ENCODE measurements around the gene MAGI1. TPM values are rescaled to one million over a fixed set of nuclear protein-coding genes. Genes with fewer than 3 reads are reported as not detected.

MAGI1 gene
- polyA plus RNA-seq, 3 donors: not detected

DNA sequence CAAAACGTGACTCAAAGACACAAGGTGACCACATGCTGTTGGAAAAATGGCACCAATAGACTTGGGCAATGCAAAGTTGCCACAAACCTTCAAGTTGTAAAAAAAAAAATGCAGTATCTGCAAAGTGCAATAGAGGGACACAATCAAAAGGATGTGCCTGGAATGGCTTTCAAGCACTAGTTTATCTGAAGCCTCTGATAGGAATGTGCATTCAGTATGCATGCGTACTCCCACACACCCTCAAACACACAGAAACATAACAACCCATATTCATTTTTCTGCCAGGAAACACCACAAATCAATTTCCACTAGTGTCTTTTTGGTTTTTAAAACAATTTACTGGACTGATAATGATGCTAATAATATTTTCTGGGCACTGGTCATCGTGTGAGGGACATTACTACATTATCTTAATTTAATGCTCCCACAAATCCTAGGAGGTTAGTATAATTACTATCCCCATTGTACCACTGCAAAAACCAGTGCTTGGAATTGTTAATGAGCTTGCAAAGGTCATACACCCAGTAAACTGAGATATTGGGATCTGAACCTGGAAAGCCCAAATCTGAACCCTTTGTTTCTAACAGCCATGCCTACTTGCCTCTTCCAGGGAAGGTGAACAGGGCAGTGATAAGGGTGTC, 298.7 kb downstream of the MAGI1 start:
- no peak for DNase-seq
- Mint-ChIP-seq H3K4me1 (no peaks in the 10 kb centered on the region), H3K27ac (no peak overlapping the region), H3K27me3 (ENCODE audit: low read depth in 3 of 3) (peaks cover 0 to 7% (median 0%) of the 10 kb centered on the region in 3 donors), H3K4me3 (no peak overlapping the region), H3K9me3 (no peaks in the 10 kb centered on the region), H3K36me3 (no peaks in the 10 kb centered on the region)
- H3K27ac ChIP-seq (ENCODE audit: low read depth in 1 of 2, low read length in 2 of 2): no peak overlapping the region
- H3K4me2 ChIP-seq (replicated peaks; ENCODE audit: extremely low read depth, low read length, poor library complexity, severe bottlenecking): no peak overlapping the region
- H3K79me2 ChIP-seq (ENCODE audit: insufficient read depth, low read length): no peaks in the 10 kb centered on the region
- intact Hi-C loops (cut with micrococcal nuclease): no loop called here
- no peaks in the 10 kb centered on the region for H3K36me3 ChIP-seq (replicated peaks in 1 of 2; ENCODE audit: control insufficient read depth in 1 of 2, insufficient read depth in 2 of 2, low read length in 2 of 2)
- no peak overlapping the region for H3K9ac ChIP-seq (ENCODE audit: insufficient read depth, low read length, poor library complexity, severe bottlenecking)
- no peaks in the 10 kb centered on the region for H3K27me3 ChIP-seq (ENCODE audit: control insufficient read depth in 2 of 2, insufficient read depth in 2 of 2, low read length in 2 of 2)
- WGBS (ENCODE audit: insufficient coverage): 88% methylated on average over 2 of the region's 3 CpGs
- TF ChIP-seq, protein P1, sequence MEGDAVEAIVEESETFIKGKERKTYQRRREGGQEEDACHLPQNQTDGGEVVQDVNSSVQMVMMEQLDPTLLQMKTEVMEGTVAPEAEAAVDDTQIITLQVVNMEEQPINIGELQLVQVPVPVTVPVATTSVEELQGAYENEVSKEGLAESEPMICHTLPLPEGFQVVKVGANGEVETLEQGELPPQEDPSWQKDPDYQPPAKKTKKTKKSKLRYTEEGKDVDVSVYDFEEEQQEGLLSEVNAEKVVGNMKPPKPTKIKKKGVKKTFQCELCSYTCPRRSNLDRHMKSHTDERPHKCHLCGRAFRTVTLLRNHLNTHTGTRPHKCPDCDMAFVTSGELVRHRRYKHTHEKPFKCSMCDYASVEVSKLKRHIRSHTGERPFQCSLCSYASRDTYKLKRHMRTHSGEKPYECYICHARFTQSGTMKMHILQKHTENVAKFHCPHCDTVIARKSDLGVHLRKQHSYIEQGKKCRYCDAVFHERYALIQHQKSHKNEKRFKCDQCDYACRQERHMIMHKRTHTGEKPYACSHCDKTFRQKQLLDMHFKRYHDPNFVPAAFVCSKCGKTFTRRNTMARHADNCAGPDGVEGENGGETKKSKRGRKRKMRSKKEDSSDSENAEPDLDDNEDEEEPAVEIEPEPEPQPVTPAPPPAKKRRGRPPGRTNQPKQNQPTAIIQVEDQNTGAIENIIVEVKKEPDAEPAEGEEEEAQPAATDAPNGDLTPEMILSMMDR (IDR thresholded peaks at IDR 0.05): no peak
- no peaks in the 10 kb centered on the region for H4K20me1 ChIP-seq (ENCODE audit: insufficient read depth, low read length)
- H3K4me3 ChIP-seq (replicated peaks in 1 of 3; ENCODE audit: low read depth in 2 of 3, low read length in 3 of 3): no peak overlapping the region
- H3K9me3 ChIP-seq (replicated peaks in 1 of 2; ENCODE audit: control insufficient read depth in 1 of 2, insufficient read depth in 1 of 2, low read length in 2 of 2): no peaks in the 10 kb centered on the region
- H3K4me1 ChIP-seq (ENCODE audit: control insufficient read depth in 1 of 2, insufficient read depth in 2 of 2, low read length in 2 of 2): no peaks in the 10 kb centered on the region
- no peak overlapping the region for H2AFZ ChIP-seq (ENCODE audit: insufficient read depth, low read depth, low read length, poor library complexity, severe bottlenecking)

DNA sequence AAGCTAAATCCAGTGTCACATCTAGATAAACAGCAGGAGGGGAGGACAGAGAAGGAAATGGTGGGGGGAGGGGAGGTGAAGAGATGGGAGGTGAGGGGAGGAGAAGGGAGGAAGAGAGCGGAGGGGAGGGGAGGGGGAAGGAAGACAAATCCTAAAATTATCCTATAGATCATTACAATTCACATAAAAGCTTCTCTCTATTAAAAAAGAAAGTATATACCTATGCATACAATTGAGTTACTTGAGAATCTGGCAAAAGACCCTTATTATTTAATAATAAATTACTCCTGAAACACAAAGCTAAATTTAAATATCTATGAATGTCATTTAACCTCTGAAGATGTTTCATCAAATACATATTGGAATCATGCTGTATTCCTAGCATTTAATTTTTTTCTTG, 303.9 kb downstream of the MAGI1 start:
- no peak overlapping the region for H3K4me2 ChIP-seq (replicated peaks; ENCODE audit: extremely low read depth, low read length, poor library complexity, severe bottlenecking)
- H3K27ac ChIP-seq (ENCODE audit: low read depth in 1 of 2, low read length in 2 of 2): no peak overlapping the region
- no peak overlapping the region for H2AFZ ChIP-seq (ENCODE audit: insufficient read depth, low read depth, low read length, poor library complexity, severe bottlenecking)
- TF ChIP-seq, protein P1 (IDR thresholded peaks at IDR 0.05): no peak
- H3K27me3 ChIP-seq (ENCODE audit: control insufficient read depth in 2 of 2, insufficient read depth in 2 of 2, low read length in 2 of 2): no peaks in the 10 kb centered on the region
- Mint-ChIP-seq H3K36me3 (no peaks in the 10 kb centered on the region), H3K4me1 (no peaks in the 10 kb centered on the region), H3K27ac (no peak overlapping the region), H3K27me3 (ENCODE audit: low read depth in 3 of 3) (peaks cover 0 to 2% (median 0%) of the 10 kb centered on the region in 3 donors), H3K4me3 (no peak overlapping the region), H3K9me3 (peaks cover 0 to 1% (median 0%) of the 10 kb centered on the region in 7 donors)
- no CpG with 5 or more reads among the region's 1 CpG for WGBS (ENCODE audit: insufficient coverage)
- H3K4me3 ChIP-seq (replicated peaks in 1 of 3; ENCODE audit: low read depth in 2 of 3, low read length in 3 of 3): no peak overlapping the region
- H3K4me1 ChIP-seq (ENCODE audit: control insufficient read depth in 1 of 2, insufficient read depth in 2 of 2, low read length in 2 of 2): no peaks in the 10 kb centered on the region
- H3K79me2 ChIP-seq (ENCODE audit: insufficient read depth, low read length): no peaks in the 10 kb centered on the region
- intact Hi-C loops (cut with micrococcal nuclease): no loop called here
- H4K20me1 ChIP-seq (ENCODE audit: insufficient read depth, low read length): no peaks in the 10 kb centered on the region
- DNase-seq: no peak
- H3K9me3 ChIP-seq (replicated peaks in 1 of 2; ENCODE audit: control insufficient read depth in 1 of 2, insufficient read depth in 1 of 2, low read length in 2 of 2): no peaks in the 10 kb centered on the region
- no peaks in the 10 kb centered on the region for H3K36me3 ChIP-seq (replicated peaks in 1 of 2; ENCODE audit: control insufficient read depth in 1 of 2, insufficient read depth in 2 of 2, low read length in 2 of 2)
- H3K9ac ChIP-seq (ENCODE audit: insufficient read depth, low read length, poor library complexity, severe bottlenecking): no peak overlapping the region

Data from CD14-positive monocyte (primary cell).